CD4-positive, alpha-beta T cell treated with Interleukin-15 for 1 hour (primary cell): ENCODE results near the gene C14orf119.

Experiments used
- DNase-seq: peaks from one replicate; pipeline ENCODE4 v3.0.0-alpha.2; 2020

The C14orf119 gene

DNA sequence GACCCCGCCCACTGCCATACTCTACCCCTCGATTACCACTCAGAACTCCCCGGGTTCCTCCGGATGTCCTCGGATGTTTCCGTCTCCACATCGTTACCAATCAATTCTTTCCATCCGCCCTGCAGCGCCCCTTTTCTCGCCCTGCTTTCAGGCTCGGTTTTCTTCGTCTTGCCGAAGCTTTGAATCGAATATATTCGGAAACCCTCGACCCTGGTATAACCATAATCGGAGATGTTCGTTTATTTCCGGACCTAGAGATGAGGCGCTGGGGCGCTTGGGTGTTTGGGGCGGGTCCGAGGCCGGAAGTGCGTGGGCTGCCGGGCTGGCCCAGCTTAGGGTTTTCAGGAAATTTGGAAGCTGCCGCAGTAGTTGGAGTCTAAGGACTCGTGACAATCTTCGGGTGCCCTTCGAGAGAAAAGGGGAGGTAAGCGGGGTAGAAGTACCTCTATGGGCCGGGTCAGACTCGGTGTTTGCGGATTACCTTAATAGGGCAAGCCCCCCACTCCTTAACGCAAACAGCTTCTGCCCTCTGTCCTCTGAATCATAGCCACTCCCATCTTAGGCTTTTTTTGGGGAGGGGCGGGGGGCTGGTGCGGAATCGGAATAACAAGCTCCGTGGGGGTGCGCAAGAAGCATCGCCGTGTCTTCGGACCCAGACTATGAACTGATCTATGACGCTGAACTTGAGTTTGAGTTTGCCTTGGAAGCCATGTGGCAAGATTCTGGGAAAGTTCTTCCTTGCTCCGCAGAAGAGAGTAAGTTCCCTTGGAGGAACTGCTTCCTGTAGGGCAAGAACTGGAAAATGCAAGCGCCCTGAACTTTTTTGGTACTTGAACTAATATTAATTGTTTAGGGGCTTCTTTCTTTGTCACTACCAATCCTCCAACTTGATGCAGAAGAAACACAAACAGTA is at the start of gene C14orf119:
Gene C14orf119, plus strand, starts transcription at position 310 of the 913 bp plus-strand sequence. CDS start 2,154 bp downstream, outside the sequence.
- peak; percentile 99 for DNase-seq

DNA sequence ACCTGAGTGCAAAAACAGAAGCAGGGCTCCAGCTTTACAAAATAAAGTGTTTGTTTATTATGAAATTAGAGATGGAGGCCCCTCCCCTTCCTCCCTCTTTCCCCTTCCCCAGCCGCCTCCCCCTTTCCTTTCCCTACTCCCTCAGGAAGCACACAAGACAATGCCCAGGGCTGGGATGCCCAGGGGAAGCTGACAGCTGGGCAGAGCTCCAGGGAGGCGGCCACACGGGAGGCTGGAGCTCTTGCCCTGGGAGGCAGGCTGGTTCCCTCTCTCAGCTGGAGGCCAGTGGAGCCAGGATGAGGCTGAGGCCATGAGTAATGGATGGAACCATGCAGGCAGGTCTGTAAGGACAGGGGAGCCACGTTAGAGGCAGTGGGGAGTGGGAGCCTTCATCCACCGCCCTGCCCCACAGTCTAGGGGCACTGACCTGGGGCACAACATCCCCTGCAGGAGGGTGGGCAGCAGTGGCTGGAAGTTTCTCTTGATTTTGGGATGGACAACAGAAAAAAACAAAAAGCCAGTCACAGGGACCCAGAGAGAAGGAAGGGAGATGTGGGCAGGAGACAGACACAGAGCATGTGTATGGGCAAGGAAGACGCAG is 48.2 kb upstream of the C14orf119 start:
- no peak for DNase-seq

DNA sequence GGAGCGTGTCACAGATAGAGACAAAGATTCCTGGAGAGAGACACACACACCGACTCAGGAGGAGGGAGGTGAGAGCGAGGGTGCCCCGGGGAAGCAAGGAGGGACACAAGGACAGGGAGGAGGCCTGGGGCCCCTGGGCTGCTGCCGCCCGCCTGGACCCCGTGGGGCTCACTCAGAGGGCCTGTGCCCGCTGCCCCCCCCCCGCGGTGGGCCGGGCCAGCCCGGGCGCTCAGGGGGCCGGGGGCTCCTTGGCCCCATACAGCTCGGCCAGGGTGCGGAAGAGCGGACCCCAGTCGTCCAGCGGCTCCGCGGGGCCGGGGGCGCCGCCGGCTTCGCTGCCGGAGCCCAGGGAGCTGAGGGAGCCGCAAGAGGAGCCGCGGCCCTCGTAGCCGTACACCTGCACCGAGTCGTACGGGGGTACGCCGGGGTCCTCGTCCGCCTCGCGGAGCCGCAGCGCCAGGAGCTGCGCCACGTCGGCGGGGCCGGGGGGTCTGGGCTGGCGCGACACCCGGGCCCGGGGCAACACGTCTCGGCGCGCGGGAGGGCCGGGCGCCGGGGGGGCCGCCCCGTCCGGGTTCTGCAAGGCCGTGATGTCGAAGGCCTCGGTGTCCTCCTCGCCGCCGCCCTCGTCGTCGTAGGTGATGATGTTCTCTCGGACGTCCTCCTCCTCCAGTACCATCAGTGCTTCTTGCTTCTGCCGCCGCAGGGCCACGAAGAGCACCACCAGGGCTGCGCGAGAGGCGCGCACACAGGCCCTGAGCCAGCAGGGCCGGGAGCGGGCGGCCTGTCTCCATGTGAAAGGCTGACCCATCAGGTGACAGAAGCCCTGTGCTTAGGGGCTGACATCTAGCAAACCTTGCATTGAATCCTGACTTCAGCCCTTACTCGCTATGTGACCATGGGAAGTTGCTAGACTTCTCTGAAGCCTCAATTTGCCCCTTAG is 47.3 kb upstream of the C14orf119 start:
- DNase-seq, result no peak

DNA sequence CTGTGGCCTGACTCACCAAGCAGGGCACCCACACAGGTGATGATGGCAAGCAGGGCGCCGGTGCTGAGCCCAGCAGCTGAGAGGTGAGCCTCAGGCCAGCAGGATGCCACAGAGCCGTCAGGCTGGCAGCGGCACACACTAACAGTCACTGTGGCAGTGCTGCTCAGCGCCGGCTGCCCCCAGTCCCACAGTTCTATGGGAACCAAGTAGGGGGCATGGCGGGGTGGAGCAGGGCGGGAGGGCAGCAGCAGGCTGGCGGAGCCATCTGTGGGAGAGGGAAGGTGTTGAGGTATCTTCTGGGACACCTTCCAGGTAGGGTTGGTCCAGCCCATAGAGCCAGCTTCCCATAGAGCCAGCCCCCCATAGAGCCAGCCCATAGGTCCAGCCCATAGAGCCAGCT is 46.3 kb upstream of the C14orf119 start:
- DNase-seq, result no peak

GRCh38 chr14:23051141-23052057 is 43.9 kb upstream of the C14orf119 start:
- DNase-seq, result no peak

DNA sequence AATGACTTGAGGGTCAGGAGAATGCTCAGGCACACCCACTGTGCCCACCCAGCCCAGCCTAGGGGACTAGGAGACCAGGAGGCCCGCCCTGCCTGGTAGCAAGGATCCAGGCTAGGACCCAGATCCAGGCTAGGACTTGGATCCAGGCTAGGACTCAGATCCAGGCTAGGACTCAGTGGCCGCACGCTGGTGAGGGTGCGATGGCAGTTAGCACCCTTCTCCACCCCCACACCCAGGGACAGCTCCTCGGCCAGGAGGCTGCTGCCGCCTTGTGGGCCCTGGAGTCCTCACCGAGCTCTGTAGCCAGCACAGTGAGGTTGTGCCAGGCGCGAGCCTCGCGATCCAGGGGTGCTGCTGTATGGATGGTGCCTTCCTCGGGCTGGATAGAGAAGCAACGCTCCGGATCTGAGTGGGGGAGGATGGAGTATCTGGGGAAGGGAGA is 43.1 kb upstream of the C14orf119 start:
- no peak for DNase-seq

DNA sequence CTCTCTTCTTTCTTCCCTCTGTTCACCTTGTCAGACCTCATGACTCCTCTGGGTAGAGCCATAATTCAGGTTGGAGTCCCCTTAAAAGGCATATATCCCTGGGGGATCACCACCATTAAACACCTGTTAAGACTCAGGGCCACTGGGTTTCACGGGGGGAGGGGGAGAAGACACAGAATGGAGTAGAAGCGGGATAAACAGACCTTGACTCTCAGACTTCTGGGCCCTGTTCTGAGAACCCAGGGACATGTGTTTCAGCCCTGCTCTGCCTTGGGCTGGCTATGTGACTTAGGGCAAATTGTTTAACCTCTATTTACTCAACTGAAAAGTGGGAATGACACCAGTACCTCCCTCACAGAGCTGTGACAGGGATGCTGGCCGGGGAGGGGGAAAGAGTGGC is 42.6 kb upstream of the C14orf119 start:
- DNase-seq, result no peak

DNA sequence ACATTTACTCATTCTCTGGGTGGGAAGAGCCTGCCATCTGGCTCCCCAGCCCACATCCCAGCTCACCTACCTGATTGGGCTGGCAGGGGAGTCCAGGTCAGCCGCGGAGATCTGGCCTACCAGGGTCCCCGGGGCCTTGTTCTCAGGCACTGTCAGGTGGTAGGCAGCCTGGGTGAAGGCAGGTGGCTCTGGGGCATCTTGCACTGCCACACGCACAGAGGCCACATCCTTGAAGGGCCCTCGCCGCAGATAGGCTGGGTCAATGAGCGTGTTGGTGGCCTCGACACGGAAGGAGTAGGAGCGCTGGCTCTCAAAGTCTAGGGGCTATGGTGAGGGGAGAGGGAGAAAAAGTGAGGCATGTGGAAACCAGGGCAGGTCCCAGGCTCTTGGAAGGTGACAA is 41.9 kb upstream of the C14orf119 start:
- DNase-seq, result no peak

GRCh38 chr14:23054000-23054811 is 41.1 kb upstream of the C14orf119 start:
- no peak for DNase-seq

- no peak for DNase-seq
These were observed 40.2 kb upstream of the C14orf119 start for GRCh38 chr14:23055147-23055550.

GRCh38 chr14:23055621-23056144 is 39.6 kb upstream of the C14orf119 start:
- DNase-seq, result no peak

DNA sequence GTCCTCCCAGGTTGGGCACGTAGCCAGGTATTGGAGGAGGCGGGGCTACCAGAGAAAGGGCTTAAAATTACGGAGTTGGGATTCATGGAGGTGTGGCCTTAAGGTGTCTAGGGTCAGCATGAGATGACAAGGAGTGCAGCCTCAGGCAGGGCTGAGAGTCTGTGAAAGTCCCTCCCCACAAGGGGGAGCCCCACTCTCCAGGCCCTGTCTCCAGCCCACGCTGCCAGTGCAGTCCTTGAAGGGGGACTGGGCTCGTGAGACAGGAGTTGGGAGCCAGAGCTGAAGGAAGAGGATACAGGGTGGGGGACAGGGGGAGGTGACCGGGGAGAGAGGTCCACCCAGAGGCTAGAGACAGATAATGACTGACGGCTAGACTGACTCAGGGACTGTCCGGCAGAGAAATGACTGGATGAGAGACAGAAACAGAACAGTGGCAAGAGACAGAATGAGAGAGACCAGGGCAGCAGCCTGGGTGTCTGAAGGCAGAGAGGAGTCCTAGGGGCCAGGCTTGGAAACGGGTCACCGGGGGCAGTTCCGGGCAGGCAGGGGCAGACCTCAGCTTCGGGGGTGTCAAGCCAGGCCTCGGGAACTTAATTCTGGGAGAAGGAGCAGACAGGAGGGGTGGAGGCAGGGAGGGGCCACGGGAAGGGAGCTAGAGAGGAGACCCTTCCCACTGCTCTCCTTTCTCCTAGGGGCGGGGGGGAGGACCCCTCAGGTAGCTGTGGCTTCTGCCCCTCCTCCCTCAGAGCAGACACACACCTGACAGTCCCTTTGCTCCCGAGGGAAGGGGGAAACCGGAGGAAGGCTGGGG is 39.0 kb upstream of the C14orf119 start:
- peak; percentile 74 for DNase-seq

DNA sequence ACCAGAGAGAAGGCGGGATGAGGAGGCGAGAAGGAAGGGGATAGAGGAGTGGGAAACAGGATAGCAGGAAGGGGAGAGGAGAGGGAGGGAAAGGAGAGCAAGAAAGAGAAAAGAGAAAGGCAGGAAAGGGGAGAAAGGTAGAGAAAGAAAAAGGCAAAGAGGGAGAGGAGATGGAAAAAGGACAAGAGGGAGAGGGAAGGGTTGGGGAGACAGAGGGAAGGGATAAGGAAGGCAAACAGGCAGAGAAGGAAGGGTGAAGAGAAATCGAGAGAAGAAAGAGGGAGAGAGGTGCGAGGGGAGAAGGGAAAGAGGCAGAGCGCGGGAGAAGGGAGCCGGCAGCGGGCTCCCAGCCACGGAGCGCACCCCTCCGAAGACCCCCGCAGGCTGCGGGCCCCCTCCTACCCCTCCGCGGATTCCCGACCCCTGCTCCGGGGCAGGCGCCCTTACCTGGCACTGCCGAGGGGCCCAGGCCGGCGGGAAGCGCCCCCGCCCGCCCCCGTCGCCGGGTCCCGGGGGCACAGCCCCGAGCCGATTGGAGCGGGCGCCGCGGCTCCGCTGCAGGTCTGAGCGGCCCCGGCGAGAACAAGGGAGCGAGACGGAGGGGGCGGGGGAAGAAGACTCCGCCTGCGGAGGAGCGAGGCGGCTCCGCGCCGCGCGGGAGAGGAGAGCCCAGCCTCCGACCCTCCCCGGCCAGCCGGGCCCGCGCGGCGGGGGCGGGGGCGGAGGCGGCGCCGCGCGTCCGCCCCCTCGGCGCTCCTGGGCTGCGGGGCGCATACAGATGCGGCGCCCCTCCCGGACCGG is 38.1 kb upstream of the C14orf119 start, which contains the start of gene CDH24:
Gene CDH24, minus strand, starts transcription at position 565 of the 801 bp plus-strand sequence. CDS start 1,787 bp downstream, outside the sequence.
- peak; percentile 67 for DNase-seq

- DNase-seq, result peak; percentile 82
These were observed 37.3 kb upstream of the C14orf119 start for GRCh38 chr14:23057757-23058653.

DNA sequence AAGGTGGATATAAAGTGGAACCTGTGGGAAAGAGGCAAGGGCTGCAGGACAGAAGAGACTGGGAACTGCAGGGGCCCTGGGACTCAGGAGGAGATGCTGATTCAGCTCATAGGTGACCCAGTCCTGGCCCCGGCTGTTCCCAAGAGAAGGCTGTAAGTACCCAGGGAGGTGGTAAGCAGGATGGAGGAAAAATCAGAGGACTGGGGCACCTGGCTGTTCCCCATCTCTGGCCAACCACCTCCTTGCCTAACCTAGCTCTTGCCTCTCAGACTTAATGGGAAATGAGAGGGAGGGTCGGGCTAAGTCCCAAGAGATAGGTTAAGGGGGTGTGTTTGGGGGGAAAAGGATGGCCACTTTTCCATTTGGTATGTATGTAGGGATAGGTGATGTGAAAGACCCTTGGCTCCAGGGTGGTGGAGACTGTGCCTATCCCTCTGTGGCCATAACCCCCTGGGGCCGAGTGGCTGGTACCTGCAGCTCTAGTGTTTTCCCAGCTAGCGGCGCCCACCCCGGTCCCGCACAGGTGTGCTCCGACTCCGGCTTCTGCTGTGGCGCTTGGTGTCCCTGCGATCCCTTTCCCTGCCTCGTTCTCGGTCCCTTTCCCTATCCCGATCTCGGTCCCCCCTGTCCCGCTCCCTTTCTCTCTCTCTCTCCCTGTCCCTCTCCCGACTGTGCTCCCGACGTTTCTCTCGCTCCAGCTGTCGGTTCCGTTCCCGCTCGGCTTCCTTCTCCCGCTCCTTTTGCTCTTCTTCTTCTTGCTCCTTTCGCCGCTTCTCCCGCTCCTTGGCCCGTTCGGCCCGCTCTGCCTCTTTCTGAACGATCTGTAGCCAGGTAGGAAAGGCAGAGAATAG is 36.4 kb upstream of the C14orf119 start:
- DNase-seq, result no peak

DNA sequence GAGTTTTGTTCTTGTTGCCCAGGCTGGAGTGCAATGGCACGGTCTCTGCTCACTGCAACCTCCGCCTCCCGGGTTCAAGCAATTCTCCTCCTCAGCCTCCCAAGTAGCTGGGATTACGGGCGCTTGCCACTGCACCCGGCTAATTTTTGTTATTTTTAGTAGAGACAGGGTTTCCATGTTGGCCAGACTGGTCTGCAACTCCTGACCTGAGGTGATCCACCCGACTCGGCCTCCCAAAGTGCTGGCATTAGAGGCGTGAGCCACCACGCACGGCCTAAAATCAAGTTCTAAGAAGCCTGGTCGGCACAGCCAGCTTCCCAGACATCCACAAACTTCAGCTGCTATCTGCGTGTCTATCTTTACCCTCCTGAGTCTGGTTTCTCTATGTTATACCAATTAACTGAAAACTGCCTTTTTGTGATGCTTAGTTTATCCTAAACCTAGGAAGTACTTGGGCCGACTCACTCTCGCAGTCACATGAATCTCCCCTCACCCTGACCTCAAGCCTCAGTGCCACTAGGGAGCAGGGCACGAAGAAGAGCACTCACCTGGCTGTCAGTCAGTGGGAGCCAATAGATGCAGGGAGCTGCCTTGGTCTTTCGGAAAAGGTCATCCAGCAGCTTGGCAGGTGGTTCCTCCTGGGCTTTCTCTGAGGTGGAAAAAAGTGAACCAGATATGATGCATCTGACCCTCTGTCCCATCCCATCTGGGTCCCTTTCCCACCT is 34.6 kb upstream of the C14orf119 start:
- no peak for DNase-seq
